D721Med (cell line): ENCODE measurements around the gene TMEM127.
"Not testable (repeated sequence)": the region's sequence is repeated elsewhere in the genome, so short reads cannot be mapped to it uniquely, and the experiment has no call there.

ENCODE experiments used
- DNase-seq: peaks from one replicate; pipeline ENCODE4 v3.0.0; 2011; ENCODE audit warnings: low spot score; ENCODE audit not compliant: insufficient read length
- FAIRE-seq: peaks from 2 replicates; lab custom pipeline; 2011; peaks lifted over from hg19 to GRCh38; lab: Jason Lieb, UNC
- TF ChIP-seq, protein P1 (sequence below): IDR thresholded peaks from 2 replicates; pipeline ENCODE4 v1.5.1; 2012; ENCODE audit warnings: mild to moderate bottlenecking, control low read depth; ENCODE audit not compliant: insufficient read depth; ENCODE audit errors: missing control alignments

TMEM127 gene

DNA sequence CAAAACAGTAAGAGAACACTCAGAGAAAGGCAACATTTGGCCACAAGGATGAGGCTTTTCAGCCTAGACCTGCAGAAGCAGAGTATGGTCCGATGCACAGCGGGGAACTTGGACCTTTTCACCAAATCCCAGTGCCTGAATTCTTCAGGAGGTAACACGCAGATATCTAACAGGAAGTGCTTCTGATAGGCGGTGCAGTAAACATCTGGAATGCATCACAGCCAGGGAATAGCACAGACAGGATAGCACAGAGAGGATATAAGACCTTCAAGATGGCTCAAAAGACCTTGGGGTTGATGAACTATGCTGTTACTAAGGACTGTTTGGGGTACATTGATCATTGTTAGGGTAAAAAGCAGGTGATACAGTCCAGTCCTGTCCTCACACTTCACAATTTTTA lies 1.7 kb downstream of the TMEM127 start:
- TF ChIP-seq, protein P1, sequence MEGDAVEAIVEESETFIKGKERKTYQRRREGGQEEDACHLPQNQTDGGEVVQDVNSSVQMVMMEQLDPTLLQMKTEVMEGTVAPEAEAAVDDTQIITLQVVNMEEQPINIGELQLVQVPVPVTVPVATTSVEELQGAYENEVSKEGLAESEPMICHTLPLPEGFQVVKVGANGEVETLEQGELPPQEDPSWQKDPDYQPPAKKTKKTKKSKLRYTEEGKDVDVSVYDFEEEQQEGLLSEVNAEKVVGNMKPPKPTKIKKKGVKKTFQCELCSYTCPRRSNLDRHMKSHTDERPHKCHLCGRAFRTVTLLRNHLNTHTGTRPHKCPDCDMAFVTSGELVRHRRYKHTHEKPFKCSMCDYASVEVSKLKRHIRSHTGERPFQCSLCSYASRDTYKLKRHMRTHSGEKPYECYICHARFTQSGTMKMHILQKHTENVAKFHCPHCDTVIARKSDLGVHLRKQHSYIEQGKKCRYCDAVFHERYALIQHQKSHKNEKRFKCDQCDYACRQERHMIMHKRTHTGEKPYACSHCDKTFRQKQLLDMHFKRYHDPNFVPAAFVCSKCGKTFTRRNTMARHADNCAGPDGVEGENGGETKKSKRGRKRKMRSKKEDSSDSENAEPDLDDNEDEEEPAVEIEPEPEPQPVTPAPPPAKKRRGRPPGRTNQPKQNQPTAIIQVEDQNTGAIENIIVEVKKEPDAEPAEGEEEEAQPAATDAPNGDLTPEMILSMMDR = no peak
- no peak for FAIRE-seq
- no peak for DNase-seq

GRCh38 chr2:96262306-96262705 lies 3.5 kb downstream of the TMEM127 start:
- TF ChIP-seq, protein P1 = no peak
- DNase-seq = no peak
- FAIRE-seq = no peak

- no peak for FAIRE-seq
- DNase-seq = no peak
- TF ChIP-seq, protein P1 = no peak
These were observed 4.3 kb downstream of the TMEM127 start for GRCh38 chr2:96261328-96262003.

DNA sequence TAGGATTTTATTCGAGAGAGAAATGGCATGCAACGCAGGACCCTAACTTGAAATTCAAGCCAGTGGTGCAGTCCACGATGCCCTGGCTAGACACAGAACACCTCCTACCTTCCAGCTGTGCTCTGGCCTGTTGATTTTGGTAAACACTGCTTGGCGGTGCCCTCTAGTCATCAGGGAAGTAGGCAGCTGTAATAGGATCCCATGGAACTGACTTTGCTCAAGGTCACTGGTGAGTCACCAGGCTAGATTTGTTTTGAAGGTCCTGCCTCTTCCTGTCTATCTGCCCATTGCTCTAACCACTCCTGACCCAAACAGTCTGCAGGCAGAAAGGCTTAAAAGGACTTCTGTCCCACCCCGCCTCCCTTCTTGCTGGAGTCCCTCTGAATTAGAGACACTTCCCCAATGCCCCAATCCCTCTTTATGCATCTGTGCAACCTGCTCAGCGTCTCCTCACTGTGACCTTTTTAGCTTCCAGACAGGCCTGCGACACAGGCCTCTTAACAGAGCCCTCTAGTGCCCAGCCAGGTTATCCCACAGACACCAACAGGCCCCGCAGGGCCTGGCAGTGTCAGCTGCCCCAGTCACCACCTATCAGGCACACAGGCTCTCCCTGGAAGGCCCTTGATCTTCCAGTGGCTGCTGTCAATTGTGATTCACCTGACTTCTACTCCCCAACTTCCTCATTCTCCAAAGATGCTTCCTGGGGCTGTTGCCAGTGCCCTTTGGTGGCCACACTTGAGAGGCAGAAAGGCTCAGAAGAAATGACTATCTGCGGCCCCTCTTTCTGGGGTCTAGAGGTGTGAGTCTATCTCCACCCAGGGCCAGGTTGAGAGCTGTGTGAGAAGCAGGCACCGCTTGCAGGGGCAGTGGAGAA lies 5.2 kb downstream of the TMEM127 start:
- no peak for FAIRE-seq
- TF ChIP-seq, protein P1 = peak; percentile 38
- DNase-seq = no peak

DNA sequence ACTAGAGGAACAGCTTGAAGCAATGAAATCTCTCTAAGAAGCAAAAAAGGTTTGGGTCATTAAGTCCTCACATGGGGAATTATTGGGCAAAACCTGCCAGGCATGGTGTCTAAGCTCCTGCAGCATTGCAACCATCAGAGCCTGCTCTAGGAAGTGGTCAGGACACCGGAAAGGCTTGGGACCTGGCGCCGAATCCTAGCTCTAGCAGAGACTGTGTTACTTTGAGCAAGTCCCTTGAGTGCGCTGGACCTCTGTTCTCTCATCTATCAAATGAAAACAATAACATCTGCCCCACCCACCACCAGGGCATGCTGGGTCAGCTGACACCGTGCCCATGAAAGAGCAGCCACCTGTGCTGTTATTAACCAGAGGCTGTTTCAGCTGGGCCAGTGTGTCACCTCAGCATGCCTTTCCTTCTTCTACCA lies 6.3 kb downstream of the TMEM127 start:
- DNase-seq (no peak), FAIRE-seq (no peak)
- TF ChIP-seq, protein P1 = no peak

- TF ChIP-seq, protein P1 = no peak
- DNase-seq (no peak), FAIRE-seq (no peak)
These were observed 7.4 kb downstream of the TMEM127 start for GRCh38 chr2:96258166-96259022.

GRCh38 chr2:96257744-96258143 lies 8.1 kb downstream of the TMEM127 start:
- FAIRE-seq, DNase-seq: not testable (repeated sequence)
